Measurements from ENCODE around the gene DGKQ.

- no peak for TF ChIP-seq POLR2A (IDR thresholded peaks at IDR 0.05; ENCODE audit: low read length)
- peak; percentile 43 for TF ChIP-seq CTCF (IDR thresholded peaks at IDR 0.05)
- TF ChIP-seq, protein P1, sequence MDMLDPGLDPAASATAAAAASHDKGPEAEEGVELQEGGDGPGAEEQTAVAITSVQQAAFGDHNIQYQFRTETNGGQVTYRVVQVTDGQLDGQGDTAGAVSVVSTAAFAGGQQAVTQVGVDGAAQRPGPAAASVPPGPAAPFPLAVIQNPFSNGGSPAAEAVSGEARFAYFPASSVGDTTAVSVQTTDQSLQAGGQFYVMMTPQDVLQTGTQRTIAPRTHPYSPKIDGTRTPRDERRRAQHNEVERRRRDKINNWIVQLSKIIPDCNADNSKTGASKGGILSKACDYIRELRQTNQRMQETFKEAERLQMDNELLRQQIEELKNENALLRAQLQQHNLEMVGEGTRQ (IDR thresholded peaks at IDR 0.05), result no peak
- TF ChIP-seq RCOR1 (IDR thresholded peaks at IDR 0.05; ENCODE audit: low read depth, low read length), result no peak
- no peak for TF ChIP-seq POLR2AphosphoS2 (conservative IDR thresholded peaks at IDR 0.05; ENCODE audit: low read length)
- no peak for TF ChIP-seq EP300 (IDR thresholded peaks at IDR 0.05)
- no peak for TF ChIP-seq MYC (IDR thresholded peaks at IDR 0.05; ENCODE audit: borderline replicate concordance, low read length)
These were observed 36.4 kb upstream of the DGKQ start for GRCh38 chr4:1009542-1010394.

Data from A549 (cell line).